Left lung (tissue), 10 donors: ENCODE data around the gene FAM83E. TPM values are rescaled to one million over a fixed set of nuclear protein-coding genes. Genes with fewer than 3 reads are reported as not detected.
"Not testable (repeated sequence)": the region's sequence is repeated elsewhere in the genome, so short reads cannot be mapped to it uniquely, and the experiment has no call there.

Experiments
- ATAC-seq: fragments of 200-7000 bp; cut with Tn5 transposase; one replicate; pipeline ENCODE4 v1.9.1; 2020; ENCODE audit warnings: moderate library complexity
- DNase-seq, 4 donors: peaks; one replicate each; pipeline ENCODE4 v3.0.0-alpha.2; 2013 to 2020
- H3K27ac ChIP-seq, 2 donors: fragments of 200-600 bp; sonication (generic) in 1 of 2; one replicate each; pipeline versions ENCODE4 v1.5.0 to v1.8.0; 2020 to 2021
- H3K27me3 ChIP-seq, 2 donors: fragments of 200-600 bp; sonication (generic) in 1 of 2; one replicate each; pipeline versions ENCODE4 v1.5.0 to v1.8.0; 2020 to 2021
- H3K36me3 ChIP-seq, 2 donors: fragments of 200-600 bp; sonication (generic) in 1 of 2; one replicate each; pipeline versions ENCODE4 v1.5.0 to v1.8.0; 2020 to 2021
- H3K4me1 ChIP-seq, 2 donors: fragments of 200-600 bp; one replicate each; pipeline ENCODE4 v1.8.0; 2021
- H3K4me3 ChIP-seq, 2 donors: fragments of 200-600 bp; sonication (generic) in 1 of 2; one replicate each; pipeline versions ENCODE4 v1.5.0 to v1.8.0; 2020 to 2021; ENCODE audit warnings: mild to moderate bottlenecking in 1 of 2
- H3K9me3 ChIP-seq, 2 donors: fragments of 200-600 bp; sonication (generic) in 1 of 2; one replicate each; pipeline versions ENCODE4 v1.5.0 to v1.8.0; 2020 to 2021
- CTCF ChIP-seq, 2 donors: fragments of 200-600 bp; sonication (generic) in 1 of 2; IDR thresholded peaks; one replicate each; pipeline versions ENCODE4 v1.5.0 to v1.8.0; 2021; ENCODE audit warnings: antibody characterized with exemption in 2 of 2
- intact Hi-C, 2 donors: fragments of 100-400 bp; cut with DNase I; formaldehyde crosslinking; loops; one replicate each; pipeline versions ENCODE4 v1.11.2 to v1.14.2; 2022
- polyA plus RNA-seq, 6 donors: library from polyadenylated mRNA; unstranded; fragments of 120-200 nt; gene quantifications; one replicate each; pipeline ENCODE4 v1.2.1, GENCODE V29; 2013; ENCODE audit not compliant: insufficient read length in 6 of 6
- total RNA-seq, 2 donors: library from RNA; stranded (reverse); fragmentation: NEBNext Ultra II Directional; extraction: Animal tissue kit (Norgen Biotek cat#: 25700); gene quantifications; one replicate each; pipeline ENCODE4 v1.2.1, GENCODE V29; 2021
- donor health status: DM: no; HTN: yes; CAD: no.
- donor health status: DM: no; HTN: no; CAD: no.

Gene FAM83E
- total and polyA plus RNA-seq, 8 donors, result 4.7 to 50.0 (median 8.5) TPM

GRCh38 chr19:48634424-48635262 is 19.8 kb upstream of the FAM83E start:
- intact Hi-C loops, result no loop called here
- ATAC-seq, result peak; percentile 53
- H3K27me3 ChIP-seq, result no peaks in the 10 kb centered on the region

GRCh38 chr19:48634036-48634342 is 19.1 kb upstream of the FAM83E start:
- Histone ChIP-seq H3K9me3 (no peaks in the 10 kb centered on the region), H3K27me3 (no peaks in the 10 kb centered on the region), H3K4me1 (peaks cover 26 to 83% of the 10 kb centered on the region in 2 donors), H3K36me3 (peaks cover 0 to 14% of the 10 kb centered on the region in 2 donors), H3K27ac (peak overlapping the region; percentile 91 to 94), H3K4me3 (peak overlapping the region in 1 of 2 donors; percentile 64)
- ATAC-seq, result no peak
- DNase-seq, result no peak
- intact Hi-C loops, result no loop called here
- no peak for TF ChIP-seq CTCF (IDR thresholded peaks at IDR 0.05)

More at GRCh38 chr19:48634424-48635262, 19.8 kb upstream of the FAM83E start:
- peak; percentile 85 to 99 (median 96) for DNase-seq
- no peak for TF ChIP-seq CTCF (IDR thresholded peaks at IDR 0.05)
- Histone ChIP-seq H3K9me3 (no peaks in the 10 kb centered on the region), H3K4me3 (peak overlapping the region in 1 of 2 donors; percentile 64), H3K27ac (peak overlapping the region; percentile 91 to 94), H3K4me1 (peaks cover 26 to 82% of the 10 kb centered on the region in 2 donors), H3K36me3 (peaks cover 0 to 9% of the 10 kb centered on the region in 2 donors)

DNA sequence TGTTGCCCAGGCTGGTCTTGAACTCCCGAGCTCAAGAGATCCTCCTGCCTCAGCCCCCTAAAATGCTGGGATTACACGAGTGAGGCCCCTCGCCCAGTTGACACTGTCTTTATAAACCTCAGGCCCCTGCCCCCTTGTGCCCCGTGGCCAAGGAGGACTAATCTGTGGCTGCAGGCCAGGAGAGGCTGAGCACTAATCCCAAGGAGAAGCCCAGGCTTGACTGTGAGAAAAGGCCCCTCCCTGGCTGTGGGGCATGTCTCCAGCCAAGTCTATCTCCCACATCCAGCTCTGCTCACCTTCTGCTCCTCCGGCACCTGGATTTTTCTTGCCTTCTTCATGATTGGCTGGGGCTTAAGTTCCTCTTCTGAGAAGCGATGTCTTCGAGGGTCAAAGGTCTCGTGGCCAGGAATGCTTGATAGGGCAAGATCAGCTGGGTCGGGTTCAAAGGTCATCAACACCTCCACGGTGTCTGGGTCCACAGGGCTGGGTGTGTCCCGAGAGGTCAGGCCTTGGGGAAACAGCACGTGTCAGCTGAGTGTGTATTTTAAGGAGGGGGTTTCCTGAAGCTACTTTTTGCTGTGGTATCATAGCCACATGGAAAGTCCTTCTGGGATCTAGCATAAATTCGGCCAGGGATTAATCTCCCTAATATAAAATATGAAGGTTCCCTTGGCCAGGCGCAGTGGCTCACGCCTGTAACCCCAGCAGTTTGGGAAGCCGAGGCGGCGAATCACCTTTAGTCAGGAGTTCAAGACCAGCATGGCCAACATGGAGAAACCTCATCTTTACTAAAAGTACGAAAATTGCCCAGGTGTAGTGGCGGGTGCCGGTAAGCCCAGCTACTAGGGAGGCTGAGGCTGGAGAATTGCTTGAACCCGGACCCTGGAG is 18.5 kb upstream of the FAM83E start:
- TF ChIP-seq CTCF (IDR thresholded peaks at IDR 0.05), result no peak
- intact Hi-C loops, result no loop called here
- Histone ChIP-seq H3K4me1 (peaks cover 26 to 77% of the 10 kb centered on the region in 2 donors), H3K4me3 (peak overlapping the region in 1 of 2 donors; percentile 64), H3K36me3 (peaks cover 0 to 18% of the 10 kb centered on the region in 2 donors), H3K27me3 (no peaks in the 10 kb centered on the region), H3K27ac (peak overlapping the region; percentile 91 to 94), H3K9me3 (no peaks in the 10 kb centered on the region)
- DNase-seq (no peak), ATAC-seq (no peak)

DNA sequence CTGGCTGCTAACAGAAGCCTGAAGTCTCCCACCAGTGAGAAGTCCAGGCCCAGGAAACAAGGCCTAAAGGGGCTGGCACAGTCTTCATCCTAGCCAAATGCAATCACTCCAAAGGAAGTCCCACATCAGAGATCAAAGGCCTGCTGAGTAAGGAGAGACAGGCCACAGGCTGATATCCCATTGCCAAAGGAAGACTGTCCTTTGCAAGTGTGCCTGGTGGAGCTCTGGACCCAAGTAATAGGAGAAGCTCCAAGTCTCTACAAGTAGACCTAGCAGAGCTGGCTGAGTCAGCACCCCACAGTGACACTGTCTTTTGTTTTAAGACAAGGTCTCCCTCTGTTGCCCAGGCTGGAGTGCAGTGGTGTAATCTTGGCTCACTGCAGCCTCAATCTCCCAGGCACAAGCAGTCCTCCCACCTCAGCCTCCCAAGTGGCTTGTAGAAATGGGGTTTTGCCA is 17.8 kb upstream of the FAM83E start:
- peak overlapping the region in 1 of 2 donors; percentile 94 for H3K27ac ChIP-seq
- H3K9me3 ChIP-seq, result no peaks in the 10 kb centered on the region
- H3K4me1 ChIP-seq, result peaks cover 26 to 75% of the 10 kb centered on the region in 2 donors
- no peaks in the 10 kb centered on the region for H3K27me3 ChIP-seq
- peaks cover 0 to 24% of the 10 kb centered on the region in 2 donors for H3K36me3 ChIP-seq
- no peak overlapping the region for H3K4me3 ChIP-seq
- intact Hi-C loops, result no loop called here
- no peak for TF ChIP-seq CTCF (IDR thresholded peaks at IDR 0.05)
- ATAC-seq, result no peak
- DNase-seq, result no peak

DNA sequence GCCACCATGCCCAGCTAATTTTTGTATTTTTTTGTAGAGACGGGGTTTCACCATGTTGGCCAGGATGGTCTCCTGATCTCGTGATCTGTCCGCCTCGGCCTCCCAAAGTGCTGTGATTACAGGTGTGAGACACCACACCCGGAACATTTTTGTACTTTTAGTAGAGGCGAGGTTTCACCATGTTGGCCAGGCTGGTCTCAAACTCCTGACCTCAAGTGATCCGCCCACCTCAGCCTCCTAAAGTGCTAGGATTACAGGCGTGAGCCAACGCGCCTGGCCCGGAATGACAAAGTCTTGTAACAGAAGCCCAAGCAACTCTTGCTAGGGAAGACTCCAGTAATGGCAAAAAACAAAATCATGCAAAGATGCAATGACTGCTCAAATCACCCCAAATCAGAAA is 17.4 kb upstream of the FAM83E start:
- Histone ChIP-seq H3K27ac (peak overlapping the region; percentile 2 to 94), H3K4me1 (peaks cover 26 to 75% of the 10 kb centered on the region in 2 donors), H3K36me3 (peaks cover 0 to 25% of the 10 kb centered on the region in 2 donors)
- ATAC-seq, H3K9me3 ChIP-seq, H3K27me3 ChIP-seq, H3K4me3 ChIP-seq, intact Hi-C loops, DNase-seq: not testable (repeated sequence)
